HG03342 (cell line): ENCODE measurements around the gene ABCC1.
"Not testable (repeated sequence)": the region's sequence is repeated elsewhere in the genome, so short reads cannot be mapped to it uniquely, and the experiment has no call there.

Source experiments
- ATAC-seq: cut with Tn5 transposase; IDR thresholded peaks from one replicate; pipeline ENCODE4 v1.9.1; 2021; ENCODE audit warnings: mild to moderate bottlenecking, moderate library complexity; ENCODE audit not compliant: unreplicated experiment

ABCC1 gene

DNA sequence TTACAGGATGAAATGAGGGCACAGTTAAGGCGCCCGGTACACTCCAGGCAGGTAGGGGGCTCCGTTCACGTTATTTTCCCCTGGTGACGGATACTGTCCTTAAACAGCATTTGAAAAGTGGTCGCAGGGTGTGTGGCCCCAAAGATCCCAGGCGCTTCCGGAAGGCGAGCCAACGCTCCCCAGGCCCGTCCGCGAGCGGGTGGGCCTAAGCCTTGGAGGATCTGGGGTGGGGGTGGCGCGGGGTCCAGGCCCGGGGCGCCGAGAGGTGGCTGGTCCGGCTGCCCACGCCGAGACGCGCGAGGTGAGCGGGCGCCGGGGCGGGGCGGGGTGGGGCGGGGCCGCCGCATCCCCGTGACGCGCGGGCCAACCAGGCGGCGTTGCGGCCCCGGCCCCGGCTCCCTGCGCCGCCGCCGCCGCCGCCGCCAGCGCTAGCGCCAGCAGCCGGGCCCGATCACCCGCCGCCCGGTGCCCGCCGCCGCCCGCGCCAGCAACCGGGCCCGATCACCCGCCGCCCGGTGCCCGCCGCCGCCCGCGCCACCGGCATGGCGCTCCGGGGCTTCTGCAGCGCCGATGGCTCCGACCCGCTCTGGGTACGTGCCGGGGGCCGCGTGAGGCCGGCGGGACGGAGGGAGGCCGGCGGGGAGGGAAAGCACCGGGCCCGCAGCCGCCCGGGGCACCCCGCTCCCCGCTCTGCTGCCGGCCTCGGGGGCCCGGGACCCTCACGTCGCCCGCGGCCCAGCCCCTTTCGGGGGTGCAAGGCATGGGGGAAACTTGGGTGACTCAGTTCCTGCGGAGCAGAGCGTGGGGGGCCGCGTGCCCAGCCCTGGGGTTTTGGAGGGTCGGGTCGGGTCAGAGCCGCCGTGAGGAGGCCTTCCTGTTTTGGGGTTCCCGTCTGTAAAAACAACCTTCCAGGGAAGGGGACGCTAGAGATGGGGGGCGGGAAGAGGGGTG, at the start of gene ABCC1:
Gene ABCC1 (plus strand): TSS at position 407 of the 951 bp plus-strand sequence. CDS start 136 bp downstream, at position 543.
- ATAC-seq: peak; percentile 59

GRCh38 chr16:15900357-15900756, 49.1 kb upstream of the ABCC1 start:
- ATAC-seq: no peak

GRCh38 chr16:15900901-15901500, 48.4 kb upstream of the ABCC1 start:
- ATAC-seq: no peak

DNA sequence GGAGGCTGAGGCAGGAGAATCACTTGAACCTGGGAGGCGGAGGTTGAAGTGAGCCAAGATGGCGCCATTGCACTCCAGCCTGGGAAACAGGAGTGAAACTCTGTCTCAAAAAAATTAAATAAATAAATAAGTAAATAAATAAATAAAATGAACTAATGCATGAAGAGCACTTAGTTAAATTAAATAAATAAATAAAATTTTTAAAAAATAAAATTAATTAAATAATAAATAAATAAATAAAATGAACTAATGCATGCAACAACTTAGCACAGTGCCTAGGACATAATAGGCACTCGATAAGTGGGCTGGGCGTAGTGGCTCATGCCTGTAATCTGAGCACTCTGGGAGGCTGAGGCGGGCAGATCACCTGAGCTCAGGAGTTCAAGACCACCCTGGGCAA, 45.5 kb upstream of the ABCC1 start:
- no peak for ATAC-seq

DNA sequence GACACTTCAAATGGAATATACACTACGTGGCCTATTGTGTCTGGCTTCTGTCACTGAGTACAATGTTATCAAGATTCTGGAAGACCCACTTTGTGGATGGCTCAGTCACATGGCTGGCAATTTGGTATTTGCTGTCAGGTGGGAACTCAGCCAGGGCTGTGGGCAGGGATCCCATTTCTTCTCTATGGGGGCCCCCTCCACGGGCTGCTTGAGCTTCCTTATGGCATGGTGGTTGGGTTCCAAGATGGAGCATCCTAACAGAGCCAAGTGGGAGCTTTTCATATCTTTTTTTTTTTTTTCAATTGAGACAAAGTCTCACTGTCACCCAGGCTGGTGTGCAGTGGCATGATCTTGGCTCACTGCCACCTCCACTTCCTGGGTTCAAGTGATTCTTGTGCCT, 43.0 kb upstream of the ABCC1 start:
- ATAC-seq: no peak

- peak; percentile 99 for ATAC-seq
Measured at GRCh38 chr16:15907863-15908478, 41.4 kb upstream of the ABCC1 start.

DNA sequence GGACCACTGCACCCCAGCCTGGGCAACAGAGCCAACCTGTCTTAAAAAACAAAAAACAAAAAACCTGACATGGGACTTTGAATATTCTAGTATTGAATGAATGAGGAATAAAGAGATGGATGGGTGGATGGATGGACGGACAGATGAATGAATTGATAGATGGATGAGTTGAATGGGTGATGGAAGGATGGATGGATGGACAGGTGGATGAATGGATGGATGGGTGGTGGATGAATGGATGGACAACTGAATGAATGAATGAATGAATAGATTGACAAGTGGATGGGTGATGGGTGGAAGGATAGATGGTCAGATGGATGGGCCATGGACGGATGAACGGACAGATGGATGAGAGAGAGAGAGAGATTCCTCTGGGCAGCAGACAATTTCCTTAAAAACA, 38.2 kb upstream of the ABCC1 start:
- ATAC-seq: no peak

DNA sequence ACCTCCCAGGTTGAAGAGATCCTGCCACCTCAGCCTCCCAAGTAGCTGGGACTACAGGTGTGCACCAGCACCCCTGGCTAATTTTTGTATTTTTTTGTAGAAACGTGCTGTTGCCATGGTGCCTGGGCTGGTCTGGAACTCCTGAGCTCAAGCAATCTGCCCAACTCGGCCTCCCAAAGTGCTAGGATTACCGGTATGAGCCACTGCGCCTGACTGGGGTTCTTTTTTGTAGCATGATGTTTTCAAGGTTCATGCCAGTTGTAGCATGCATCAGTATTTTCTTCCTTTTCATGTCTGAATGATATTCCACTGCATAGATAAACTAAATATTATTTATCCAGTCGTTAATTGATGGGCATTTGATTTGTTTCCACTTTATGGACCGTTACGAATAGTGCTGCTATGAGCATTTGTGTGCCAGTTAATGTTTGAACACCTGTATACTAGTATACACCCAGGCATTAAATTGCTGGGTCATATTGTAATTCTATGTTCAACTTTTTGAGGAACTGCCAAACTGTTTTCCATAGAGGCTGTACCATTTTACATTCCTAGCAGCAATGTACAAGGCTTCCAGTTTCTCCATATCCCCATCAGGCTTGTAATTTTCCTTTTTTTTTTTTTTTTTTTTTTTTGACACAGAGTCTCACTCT, 36.2 kb upstream of the ABCC1 start:
- ATAC-seq: no peak

GRCh38 chr16:15915555-15916081, 33.8 kb upstream of the ABCC1 start:
- no peak for ATAC-seq

DNA sequence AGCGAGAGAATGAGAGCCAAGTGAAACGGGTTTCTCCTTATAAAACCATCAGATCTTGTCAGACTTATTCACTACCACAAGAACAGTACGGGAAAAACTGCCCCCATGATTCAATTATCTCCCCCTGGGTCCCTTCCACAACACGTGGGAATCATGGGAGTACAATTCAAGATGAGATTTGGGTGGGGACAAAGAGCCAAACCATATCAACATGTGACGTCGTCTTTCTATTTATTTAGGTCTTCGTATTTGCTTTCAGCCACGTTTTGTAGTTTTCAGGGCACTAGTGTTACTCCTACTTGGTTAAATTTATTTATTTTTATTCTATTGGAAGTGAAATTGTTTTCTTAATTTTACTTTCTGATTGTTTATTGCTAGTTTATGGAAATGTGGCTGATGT, 33.1 kb upstream of the ABCC1 start:
- no peak for ATAC-seq

- not testable (repeated sequence) for ATAC-seq
Measured at GRCh38 chr16:15918314-15918713, 31.1 kb upstream of the ABCC1 start.

GRCh38 chr16:15919331-15919730, 30.1 kb upstream of the ABCC1 start:
- ATAC-seq: no peak

- ATAC-seq: no peak
Measured at GRCh38 chr16:15924996-15925395, 24.4 kb upstream of the ABCC1 start.

DNA sequence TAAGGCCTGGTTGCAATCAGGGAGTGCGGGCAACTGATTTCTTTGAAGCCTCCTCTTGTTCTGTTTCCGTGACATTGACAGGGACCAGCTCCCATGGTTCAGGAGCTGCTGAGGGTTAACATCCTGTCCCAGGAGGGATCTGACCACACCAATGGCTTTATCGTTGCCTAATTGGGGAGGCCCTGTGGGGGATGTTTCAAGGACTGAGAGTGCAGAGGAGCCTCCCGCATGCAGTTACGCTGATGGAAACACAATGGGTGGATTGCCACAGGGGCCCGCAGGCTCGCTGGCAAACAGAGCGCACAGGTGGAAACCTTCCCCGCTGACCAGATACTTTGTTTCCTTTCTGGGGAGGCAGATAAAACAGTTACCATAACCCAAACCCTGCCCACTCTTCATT, 23.8 kb upstream of the ABCC1 start:
- no peak for ATAC-seq

GRCh38 chr16:15928261-15929104, 20.9 kb upstream of the ABCC1 start:
- no peak for ATAC-seq

DNA sequence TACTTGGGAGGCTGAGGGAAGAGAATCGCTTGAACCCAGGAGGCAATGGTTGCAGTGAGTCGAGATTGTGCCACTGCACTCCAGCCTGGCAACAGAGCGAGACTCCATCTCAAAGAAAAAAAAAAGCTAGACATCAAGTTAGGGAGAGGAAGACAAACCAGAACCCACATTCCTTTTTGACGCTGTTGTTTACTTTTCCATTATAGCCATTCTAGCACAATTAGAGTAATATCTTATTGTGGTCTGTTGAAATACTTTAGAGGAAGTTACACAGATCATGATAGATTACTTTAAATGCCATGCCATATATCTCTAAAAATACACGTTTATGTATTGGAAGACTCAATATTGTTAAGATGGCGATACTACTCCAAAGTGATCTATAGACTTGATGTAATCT, 16.5 kb upstream of the ABCC1 start:
- no peak for ATAC-seq

DNA sequence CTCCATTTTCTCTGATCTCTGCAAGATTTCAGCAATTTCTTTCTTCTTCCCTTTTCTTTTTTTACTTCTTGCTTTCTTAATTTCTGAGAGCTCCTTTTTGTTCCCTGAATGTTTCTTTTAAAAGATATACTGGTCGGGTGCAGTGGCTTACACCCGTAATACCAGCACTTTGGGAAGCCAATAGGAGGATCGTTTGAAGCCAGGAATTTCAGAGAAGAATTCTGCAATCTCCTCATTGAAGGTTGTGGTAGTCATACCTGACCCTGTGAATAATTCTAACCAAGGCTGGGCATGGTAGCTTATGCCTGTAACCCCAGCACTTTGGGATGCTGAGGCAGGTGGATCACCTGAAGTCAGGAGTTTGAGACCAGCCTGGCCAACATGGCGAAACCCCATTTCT, 15.6 kb upstream of the ABCC1 start:
- ATAC-seq: no peak

DNA sequence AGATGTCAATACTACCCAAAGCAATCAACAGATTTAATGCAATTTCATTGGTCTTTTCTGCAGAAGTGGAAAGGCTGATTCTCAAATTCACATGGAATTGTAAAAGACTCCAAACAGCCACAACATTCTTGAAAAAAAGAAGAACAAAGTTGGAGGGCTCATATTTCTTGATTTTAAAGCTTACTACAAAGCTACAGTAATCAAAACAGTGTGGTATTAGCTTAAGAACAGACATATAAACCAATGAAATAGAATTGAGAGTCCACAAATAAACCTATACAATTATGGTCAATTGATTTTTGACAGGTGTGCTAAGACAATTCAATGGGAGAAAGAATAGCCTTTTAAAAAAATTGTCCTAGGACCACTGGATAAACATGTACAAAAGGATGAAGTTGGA, 14.4 kb upstream of the ABCC1 start:
- no peak for ATAC-seq

- ATAC-seq: not testable (repeated sequence)
Measured at GRCh38 chr16:15936809-15937208, 12.6 kb upstream of the ABCC1 start.
